ENCODE data around the gene KISS1R. TPM values are rescaled to one million over a fixed set of nuclear protein-coding genes. Genes with fewer than 3 reads are reported as not detected.

Gene KISS1R
- total and polyA plus RNA-seq, 2 donors from 2014 or later = 0.69 TPM; not detected in 1

DNA sequence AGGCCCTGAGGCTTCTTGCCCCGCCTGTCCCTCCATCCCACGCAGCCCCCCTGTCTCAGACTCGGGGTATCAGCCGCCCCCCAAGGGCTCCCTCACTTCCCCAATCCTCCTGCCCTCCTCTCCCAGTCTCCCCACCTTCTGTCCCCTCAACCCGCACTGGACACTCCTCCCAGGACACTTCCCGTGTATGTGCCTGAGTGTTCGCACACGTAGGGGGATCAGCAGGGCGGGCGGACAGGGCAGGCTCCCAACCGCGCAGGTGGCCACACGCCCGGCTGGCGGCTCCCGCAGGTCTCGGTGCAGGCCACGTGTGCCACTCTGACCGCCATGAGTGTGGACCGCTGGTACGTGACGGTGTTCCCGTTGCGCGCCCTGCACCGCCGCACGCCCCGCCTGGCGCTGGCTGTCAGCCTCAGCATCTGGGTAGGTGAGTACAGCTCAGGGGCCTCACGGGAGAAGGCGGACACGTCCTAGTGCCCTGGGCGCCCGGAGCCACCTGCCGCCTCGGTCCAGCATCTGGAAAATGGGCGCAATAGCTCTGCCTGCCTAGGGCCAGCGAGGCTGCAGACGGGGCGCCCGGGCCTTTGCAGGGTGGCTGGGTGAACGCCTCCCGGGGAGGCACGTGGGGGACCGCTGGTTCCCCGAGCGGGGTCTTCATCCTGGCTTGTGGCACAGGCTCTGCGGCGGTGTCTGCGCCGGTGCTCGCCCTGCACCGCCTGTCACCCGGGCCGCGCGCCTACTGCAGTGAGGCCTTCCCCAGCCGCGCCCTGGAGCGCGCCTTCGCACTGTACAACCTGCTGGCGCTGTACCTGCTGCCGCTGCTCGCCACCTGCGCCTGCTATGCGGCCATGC is 2.3 kb downstream of the KISS1R start:
- intact Hi-C loops (cut with DNase I) = no loop called here
- H3K9ac ChIP-seq (ENCODE audit: low read length in 3 of 3) = no peak overlapping the region
- H3K4me1 ChIP-seq (ENCODE audit: control insufficient read depth in 2 of 3, insufficient read depth in 2 of 3, low read depth in 1 of 3, low read length in 3 of 3) = peaks cover 0 to 11% (median 0%) of the 10 kb centered on the region in 3 donors
- peaks cover 9% of the 10 kb centered on the region for H3K27me3 ChIP-seq (ENCODE audit: control insufficient read depth, insufficient read depth, low read length)
- DNase-seq (peak in 4 of 5 donors; percentile 53 to 79 (median 57)), FAIRE-seq (no peak)
- TF ChIP-seq, protein P1, sequence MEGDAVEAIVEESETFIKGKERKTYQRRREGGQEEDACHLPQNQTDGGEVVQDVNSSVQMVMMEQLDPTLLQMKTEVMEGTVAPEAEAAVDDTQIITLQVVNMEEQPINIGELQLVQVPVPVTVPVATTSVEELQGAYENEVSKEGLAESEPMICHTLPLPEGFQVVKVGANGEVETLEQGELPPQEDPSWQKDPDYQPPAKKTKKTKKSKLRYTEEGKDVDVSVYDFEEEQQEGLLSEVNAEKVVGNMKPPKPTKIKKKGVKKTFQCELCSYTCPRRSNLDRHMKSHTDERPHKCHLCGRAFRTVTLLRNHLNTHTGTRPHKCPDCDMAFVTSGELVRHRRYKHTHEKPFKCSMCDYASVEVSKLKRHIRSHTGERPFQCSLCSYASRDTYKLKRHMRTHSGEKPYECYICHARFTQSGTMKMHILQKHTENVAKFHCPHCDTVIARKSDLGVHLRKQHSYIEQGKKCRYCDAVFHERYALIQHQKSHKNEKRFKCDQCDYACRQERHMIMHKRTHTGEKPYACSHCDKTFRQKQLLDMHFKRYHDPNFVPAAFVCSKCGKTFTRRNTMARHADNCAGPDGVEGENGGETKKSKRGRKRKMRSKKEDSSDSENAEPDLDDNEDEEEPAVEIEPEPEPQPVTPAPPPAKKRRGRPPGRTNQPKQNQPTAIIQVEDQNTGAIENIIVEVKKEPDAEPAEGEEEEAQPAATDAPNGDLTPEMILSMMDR (IDR thresholded peaks at IDR 0.05; ENCODE audit: borderline replicate concordance, extremely low read depth, insufficient read depth) = no peak
- no peaks in the 10 kb centered on the region for H3K36me3 ChIP-seq (ENCODE audit: control insufficient read depth in 2 of 3, insufficient read depth in 3 of 3, low read length in 3 of 3)
- no peak overlapping the region for H3K27ac ChIP-seq (ENCODE audit: low read depth in 2 of 2, low read length in 2 of 2)
- no peaks in the 10 kb centered on the region for H3K9me3 ChIP-seq (ENCODE audit: control insufficient read depth in 2 of 3, insufficient read depth in 1 of 3, low read length in 3 of 3)
- H3K4me3 ChIP-seq (ENCODE audit: low read length in 3 of 3) = no peak overlapping the region

DNA sequence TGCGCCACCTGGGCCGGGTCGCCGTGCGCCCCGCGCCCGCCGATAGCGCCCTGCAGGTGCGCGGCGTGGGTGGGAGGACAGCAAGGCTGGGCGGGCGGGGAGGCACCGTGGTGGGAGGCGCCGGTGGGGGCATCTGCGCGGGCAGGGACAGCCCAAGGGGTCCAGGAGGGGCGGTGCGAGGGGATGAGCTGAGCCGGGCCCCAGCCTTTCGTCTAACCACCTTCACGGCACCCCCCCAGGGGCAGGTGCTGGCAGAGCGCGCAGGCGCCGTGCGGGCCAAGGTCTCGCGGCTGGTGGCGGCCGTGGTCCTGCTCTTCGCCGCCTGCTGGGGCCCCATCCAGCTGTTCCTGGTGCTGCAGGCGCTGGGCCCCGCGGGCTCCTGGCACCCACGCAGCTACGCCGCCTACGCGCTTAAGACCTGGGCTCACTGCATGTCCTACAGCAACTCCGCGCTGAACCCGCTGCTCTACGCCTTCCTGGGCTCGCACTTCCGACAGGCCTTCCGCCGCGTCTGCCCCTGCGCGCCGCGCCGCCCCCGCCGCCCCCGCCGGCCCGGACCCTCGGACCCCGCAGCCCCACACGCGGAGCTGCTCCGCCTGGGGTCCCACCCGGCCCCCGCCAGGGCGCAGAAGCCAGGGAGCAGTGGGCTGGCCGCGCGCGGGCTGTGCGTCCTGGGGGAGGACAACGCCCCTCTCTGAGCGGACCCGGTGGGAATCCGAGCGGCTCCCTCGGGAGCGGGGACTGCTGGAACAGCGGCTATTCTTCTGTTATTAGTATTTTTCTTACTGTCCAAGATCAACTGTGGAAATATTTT is 3.1 kb downstream of the KISS1R start:
- intact Hi-C loops (cut with DNase I) = no loop called here
- Histone ChIP-seq H3K36me3 (ENCODE audit: control insufficient read depth in 2 of 3, insufficient read depth in 3 of 3, low read length in 3 of 3) (no peaks in the 10 kb centered on the region), H3K4me3 (ENCODE audit: low read length in 3 of 3) (no peak overlapping the region), H3K9me3 (ENCODE audit: control insufficient read depth in 2 of 3, insufficient read depth in 1 of 3, low read length in 3 of 3) (no peaks in the 10 kb centered on the region), H3K4me1 (ENCODE audit: control insufficient read depth in 2 of 3, insufficient read depth in 2 of 3, low read depth in 1 of 3, low read length in 3 of 3) (peaks cover 0 to 14% (median 0%) of the 10 kb centered on the region in 3 donors), H3K9ac (ENCODE audit: low read length in 3 of 3) (no peak overlapping the region), H3K27ac (ENCODE audit: low read depth in 2 of 2, low read length in 2 of 2) (no peak overlapping the region), H3K27me3 (ENCODE audit: control insufficient read depth, insufficient read depth, low read length) (peaks cover 9% of the 10 kb centered on the region)
- DNase-seq = peak in 1 of 5 donors; percentile 74
- no peak for FAIRE-seq
- TF ChIP-seq, protein P1 (IDR thresholded peaks at IDR 0.05; ENCODE audit: borderline replicate concordance, extremely low read depth, insufficient read depth) = no peak

DNA sequence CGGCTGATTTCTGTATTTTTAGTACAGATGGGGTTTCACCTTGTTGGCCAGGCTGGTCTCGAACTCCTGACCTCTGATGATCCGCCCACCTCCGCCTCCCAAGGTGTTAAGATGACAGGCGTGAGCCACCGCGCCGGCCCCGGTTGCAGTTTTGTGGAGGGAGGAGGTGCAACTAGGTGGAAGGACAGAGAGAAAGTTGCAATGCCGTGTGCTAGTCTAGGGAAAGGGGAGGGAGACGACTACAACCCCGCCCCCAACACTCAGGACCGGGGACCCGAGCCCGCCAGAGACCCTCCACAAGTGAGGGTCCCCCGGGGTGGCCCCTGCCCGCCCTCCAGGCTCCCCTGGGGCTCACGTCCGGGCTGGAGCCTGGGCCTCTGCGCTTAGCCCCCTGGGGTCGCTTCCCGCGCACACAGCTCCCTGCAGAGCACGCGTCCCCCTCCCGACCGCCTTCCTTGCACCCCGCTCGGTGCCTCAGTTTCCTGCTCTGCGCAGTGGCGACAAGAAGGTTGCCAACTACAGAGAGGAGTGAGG is 7.5 kb downstream of the KISS1R start:
- Histone ChIP-seq H3K9ac (ENCODE audit: low read length in 3 of 3) (peak overlapping the region in 2 of 3 donors; percentile 54 to 55), H3K27me3 (ENCODE audit: control insufficient read depth, insufficient read depth, low read length) (peaks cover 4% of the 10 kb centered on the region), H3K4me1 (ENCODE audit: control insufficient read depth in 2 of 3, insufficient read depth in 2 of 3, low read depth in 1 of 3, low read length in 3 of 3) (peaks cover 0 to 7% (median 0%) of the 10 kb centered on the region in 3 donors), H3K9me3 (ENCODE audit: control insufficient read depth in 2 of 3, insufficient read depth in 1 of 3, low read length in 3 of 3) (no peaks in the 10 kb centered on the region), H3K36me3 (ENCODE audit: control insufficient read depth in 2 of 3, insufficient read depth in 3 of 3, low read length in 3 of 3) (no peaks in the 10 kb centered on the region), H3K27ac (ENCODE audit: low read depth in 2 of 2, low read length in 2 of 2) (no peak overlapping the region), H3K4me3 (ENCODE audit: low read length in 3 of 3) (peak overlapping the region; percentile 34 to 78 (median 69))
- intact Hi-C loops (cut with DNase I) = loop anchor here (5.0 kb wide), 1 partner anchor 58 kb away; the partner anchor contains the start of gene WDR18
- FAIRE-seq (no peak), DNase-seq (peak in 2 of 5 donors; percentile 81 to 86)
- TF ChIP-seq, protein P1 (IDR thresholded peaks at IDR 0.05; ENCODE audit: borderline replicate concordance, extremely low read depth, insufficient read depth) = no peak
